Left lobe of liver (tissue), 2 donors: ENCODE results near the gene P4HTM. TPM values are rescaled to one million over a fixed set of nuclear protein-coding genes. Genes with fewer than 3 reads are reported as not detected.
"Not testable (repeated sequence)": the region's sequence is repeated elsewhere in the genome, so short reads cannot be mapped to it uniquely, and the experiment has no call there.

Experiments used
- ATAC-seq: fragments of 200-7000 bp; cut with Tn5 transposase; one replicate; pipeline ENCODE4 v1.9.1; 2020; ENCODE audit warnings: mild to moderate bottlenecking, moderate library complexity
- DNase-seq: peaks from one replicate; pipeline ENCODE4 v3.0.0-alpha.2; 2020; ENCODE audit warnings: low spot score
- total RNA-seq: library from RNA; stranded (reverse); gene quantifications from one replicate; pipeline ENCODE4 v1.2.1, GENCODE V29; 2021
- donor health status: DM: no; HTN: no; CAD: no; lungs with moderate emphysema.
- donor health status: DM: no; HTN: yes; CAD: no.

P4HTM gene
- total RNA-seq, 1 donor from 2014 or later, result 13.7 TPM

DNA sequence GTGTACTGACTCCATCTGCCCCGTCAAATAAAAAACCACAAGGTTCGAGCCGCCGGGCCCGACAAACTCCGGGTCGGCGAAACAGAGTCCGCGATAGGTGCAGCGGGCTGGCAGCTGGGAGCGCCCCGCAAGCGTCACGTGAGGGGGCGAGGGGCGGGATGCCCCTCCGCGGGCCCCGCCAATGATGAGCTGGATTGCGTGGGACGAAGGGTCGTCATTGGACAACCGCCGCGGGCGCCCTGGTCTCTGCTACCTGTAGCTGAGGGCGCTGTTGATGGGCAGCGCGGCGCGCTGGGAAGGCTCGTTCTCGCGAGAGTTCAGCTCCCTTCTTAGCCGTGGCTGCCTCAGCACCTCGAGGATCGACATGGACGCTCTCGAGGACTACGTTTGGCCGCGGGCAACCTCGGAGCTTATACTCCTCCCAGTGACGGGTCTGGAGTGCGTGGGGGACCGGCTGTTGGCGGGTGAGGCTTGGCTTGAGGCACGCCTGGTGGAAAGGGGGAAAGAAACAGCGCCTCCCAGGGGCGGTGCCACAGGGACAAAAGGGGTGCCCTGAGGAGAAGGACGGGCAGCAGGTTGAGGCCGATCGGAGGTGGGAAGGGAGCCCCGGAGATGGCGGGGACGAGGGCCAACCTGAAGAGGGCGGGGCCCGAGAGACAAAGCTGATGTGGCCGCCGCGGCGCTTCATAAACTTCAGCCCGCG is 17.2 kb downstream of the P4HTM start, which contains the start of gene WDR6:
Gene WDR6 (plus strand): TSS at position 324 of the 703 bp plus-strand sequence. CDS start 41 bp downstream, at position 365.
- DNase-seq (peak; percentile 98), ATAC-seq (peak; percentile 90)

DNA sequence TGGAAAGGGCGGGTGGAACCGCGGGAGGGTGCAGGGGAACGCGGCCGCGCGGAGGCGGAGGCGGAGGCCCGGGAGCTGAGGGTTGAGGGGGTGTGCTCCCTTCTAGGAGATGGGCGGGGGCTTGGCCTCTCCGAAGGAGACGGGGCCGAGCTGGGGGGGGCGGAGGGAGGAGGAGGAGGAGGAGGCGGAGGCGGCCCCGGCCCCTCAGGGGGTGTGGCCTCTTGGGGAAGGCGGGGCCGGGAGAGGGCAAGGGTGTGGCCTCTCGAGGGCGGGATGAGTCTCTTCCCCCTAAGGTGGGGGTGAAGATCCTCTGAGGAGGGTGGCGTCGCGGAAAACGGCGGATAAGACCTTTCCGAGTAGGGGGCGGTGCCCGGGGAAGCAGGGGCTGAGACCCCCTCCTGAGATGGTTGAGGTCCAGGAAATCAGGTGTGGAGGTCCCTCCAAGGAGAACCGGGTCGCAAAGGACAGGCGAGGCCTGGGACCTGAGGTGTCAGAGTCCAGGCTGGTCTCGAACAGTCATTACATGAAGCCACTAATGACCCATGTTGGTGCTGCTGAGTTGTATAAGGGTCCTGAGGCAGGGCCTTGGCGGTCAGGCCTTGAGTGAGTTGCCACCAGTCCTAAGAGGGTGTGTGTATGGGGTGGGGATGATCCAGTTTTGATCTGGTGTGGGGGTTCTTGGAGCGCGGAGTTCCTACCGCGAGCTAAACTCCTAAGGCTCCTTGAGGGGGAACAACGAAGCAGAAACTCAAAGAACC is 17.9 kb downstream of the P4HTM start:
- peak; percentile 81 for DNase-seq

DNA sequence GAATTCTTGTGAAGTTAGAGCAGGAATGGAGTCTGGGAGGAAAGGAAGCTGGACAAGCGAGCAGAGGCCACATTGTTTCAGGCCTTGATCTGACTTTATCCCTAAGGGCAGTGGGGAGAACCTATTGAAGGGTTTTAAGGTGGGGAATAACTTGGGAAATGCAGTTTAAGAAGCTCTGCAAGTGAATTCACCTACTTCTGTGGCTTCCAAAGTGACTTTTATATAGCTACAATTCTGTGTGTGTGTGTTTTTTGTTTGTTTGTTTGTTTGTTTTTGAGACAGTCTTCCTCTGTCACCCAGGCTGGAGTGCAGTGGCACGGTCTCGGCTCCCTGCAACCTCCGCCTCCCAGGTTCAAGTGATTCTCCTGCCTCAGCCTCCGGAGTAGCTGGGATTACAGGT is 18.6 kb downstream of the P4HTM start:
- not testable (repeated sequence) for ATAC-seq, DNase-seq

More for the DNA sequence above, 17.9 kb downstream of the P4HTM start:
- peak; percentile 71 for ATAC-seq

DNA sequence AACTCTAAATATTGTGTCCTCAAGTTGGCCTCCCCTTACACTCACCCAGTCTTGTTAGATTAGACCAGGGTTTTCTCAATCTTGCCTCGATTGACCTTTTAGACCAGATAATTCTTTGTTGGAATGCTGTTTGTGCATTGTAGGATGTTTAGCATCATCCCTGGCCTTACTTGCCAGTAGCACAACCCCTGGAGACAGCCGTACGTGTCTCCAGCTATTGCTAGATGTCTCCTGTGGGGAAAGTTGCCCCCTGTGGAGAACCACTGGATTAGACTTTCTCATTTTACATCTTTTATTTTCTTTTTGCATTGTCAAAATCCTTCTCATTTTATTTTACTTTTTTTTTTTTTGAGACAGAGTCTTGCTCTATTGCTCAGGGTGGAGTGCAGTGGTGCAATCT is 19.4 kb downstream of the P4HTM start:
- ATAC-seq, result no peak
- no peak for DNase-seq

DNA sequence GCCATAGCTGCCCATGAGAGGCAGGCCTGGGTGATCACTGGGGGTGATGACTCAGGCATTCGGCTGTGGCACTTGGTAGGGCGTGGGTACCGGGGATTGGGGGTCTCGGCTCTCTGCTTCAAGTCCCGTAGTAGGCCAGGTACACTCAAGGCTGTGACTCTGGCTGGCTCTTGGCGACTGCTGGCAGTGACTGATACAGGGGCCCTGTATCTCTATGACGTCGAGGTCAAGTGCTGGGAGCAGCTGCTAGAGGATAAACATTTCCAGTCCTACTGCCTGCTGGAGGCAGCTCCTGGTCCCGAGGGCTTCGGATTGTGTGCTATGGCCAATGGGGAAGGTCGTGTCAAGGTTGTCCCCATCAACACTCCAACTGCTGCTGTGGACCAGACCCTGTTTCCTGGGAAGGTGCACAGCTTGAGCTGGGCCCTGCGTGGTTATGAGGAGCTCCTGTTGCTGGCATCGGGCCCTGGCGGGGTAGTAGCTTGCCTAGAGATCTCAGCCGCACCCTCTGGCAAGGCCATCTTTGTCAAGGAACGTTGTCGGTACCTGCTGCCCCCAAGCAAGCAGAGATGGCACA is 22.5 kb downstream of the P4HTM start:
- no peak for DNase-seq
- no peak for ATAC-seq

DNA sequence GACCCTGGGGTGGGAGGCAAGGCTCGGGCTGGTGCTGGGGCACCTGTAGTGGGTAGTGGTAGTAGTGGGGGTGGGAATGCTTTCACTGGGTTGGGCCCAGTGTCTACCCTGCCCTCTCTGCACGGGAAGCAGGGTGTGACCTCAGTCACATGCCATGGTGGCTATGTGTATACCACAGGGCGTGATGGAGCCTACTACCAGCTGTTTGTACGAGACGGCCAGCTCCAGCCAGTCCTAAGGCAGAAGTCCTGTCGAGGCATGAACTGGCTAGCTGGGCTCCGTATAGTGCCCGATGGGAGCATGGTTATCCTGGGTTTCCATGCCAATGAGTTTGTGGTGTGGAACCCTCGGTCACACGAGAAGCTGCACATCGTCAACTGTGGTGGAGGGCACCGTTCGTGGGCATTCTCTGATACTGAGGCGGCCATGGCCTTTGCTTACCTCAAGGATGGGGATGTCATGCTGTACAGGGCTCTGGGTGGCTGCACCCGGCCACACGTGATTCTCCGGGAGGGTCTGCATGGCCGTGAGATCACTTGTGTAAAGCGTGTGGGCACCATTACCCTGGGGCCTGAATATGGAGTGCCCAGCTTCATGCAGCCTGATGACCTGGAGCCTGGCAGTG is 23.2 kb downstream of the P4HTM start:
- DNase-seq, result no peak
- no peak for ATAC-seq

DNA sequence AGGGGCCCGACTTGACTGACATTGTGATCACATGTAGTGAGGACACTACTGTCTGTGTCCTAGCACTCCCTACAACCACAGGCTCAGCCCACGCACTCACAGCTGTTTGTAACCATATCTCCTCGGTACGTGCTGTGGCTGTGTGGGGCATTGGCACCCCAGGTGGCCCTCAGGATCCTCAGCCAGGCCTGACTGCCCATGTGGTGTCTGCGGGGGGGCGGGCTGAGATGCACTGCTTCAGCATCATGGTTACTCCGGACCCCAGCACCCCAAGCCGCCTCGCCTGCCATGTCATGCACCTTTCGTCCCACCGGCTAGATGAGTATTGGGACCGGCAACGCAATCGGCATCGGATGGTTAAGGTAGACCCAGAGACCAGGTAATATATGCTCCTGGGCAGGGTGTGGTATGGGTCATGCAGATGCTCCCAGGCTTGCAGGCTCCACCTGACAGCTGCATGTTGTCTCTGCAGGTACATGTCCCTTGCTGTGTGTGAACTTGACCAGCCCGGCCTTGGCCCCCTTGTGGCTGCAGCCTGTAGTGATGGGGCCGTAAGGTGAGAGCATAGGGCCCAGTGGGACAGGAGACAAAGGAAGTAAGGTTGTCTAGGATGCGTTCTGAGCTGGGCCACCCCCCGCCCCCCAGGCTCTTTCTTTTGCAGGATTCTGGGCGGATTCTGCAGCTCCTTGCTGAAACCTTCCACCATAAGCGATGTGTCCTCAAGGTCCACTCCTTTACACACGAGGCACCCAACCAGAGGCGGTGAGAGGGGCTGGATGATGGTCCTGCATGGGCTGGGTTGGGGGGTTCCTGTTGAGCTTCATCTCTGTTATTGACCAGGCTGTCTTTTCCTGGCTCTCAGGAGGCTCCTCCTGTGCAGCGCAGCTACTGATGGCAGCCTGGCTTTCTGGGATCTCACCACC is 24.0 kb downstream of the P4HTM start:
- ATAC-seq, result peak; percentile 68
- DNase-seq, result peak; percentile 66

DNA sequence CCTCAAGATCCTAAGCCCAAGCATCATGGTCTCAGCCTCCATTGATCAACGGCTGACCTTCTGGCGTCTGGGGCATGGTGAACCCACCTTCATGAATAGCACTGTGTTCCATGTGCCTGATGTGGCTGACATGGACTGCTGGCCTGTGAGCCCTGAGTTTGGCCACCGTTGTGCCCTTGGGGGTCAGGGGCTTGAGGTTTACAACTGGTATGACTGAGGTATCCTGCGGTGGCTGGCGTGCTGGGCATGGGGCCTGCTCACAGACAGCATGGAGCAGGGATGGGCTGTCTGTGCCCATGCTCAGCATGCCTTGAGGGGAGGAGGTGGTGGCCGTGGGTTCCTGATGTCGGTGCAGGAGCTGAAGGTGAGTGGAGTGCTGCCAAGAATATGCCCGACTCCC is 25.0 kb downstream of the P4HTM start:
- no peak for DNase-seq

DNA sequence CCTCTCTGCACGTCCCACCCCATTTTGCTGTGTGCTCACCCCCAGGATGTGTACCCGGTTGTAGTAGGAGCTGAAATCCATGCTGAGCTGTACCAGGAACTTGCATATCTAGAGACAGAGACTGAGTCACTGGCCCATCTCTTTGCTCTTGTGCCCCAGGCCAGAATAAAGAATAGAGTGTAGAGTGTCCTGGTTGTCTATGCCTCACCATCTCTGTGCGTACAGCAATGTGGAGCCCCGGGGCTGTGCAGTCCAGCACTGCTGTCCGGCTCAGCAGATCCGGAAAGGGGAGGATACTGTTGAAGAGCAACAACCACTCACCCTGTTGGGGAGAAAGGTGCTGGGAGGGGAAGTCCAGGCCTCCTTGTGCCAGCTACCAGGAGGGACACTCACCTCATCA is 25.7 kb downstream of the P4HTM start:
- DNase-seq, result no peak

More for the DNA sequence above, 25.0 kb downstream of the P4HTM start:
- ATAC-seq, result no peak

DNA sequence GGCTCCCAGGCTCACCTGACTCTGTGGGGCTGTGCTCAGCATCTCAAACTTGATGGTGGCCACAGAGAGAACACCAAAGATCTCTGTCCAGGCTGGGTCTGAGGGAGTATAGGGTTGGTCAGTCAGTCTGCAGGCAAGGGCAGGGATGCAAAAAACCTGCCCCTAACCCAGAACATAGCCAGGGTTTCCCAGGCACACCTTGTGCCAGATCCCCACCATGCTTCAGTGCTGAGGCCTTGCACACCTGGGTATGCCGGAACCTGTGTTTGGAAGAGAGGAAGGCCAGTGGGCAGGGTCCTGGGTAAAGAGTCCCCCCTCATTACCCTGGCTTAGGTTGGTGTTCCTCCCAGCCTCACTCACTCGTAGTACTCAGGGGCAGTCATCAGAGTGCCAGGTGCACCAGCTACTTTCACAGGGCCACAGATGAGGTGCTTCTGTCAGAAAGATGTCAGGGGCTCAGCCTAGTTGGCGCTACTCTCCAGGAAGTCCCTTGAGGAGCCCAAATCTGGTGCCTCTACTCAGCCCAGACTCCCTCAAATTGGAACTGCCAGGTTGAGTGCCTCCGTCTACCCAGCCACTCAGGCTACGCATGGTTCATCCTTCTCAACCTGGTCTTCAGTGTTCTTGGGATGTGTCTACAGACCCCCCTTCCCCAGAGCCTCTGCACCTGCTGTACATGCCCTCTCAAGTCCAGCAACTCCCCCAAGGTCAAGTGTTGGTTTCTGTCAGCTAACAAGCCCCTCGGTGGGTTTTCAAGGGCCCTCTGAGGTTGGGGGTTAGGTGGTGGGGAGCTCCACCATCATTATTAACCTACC is 26.6 kb downstream of the P4HTM start:
- ATAC-seq, result no peak
- DNase-seq, result no peak

More for the DNA sequence above, 25.7 kb downstream of the P4HTM start:
- no peak for ATAC-seq

DNA sequence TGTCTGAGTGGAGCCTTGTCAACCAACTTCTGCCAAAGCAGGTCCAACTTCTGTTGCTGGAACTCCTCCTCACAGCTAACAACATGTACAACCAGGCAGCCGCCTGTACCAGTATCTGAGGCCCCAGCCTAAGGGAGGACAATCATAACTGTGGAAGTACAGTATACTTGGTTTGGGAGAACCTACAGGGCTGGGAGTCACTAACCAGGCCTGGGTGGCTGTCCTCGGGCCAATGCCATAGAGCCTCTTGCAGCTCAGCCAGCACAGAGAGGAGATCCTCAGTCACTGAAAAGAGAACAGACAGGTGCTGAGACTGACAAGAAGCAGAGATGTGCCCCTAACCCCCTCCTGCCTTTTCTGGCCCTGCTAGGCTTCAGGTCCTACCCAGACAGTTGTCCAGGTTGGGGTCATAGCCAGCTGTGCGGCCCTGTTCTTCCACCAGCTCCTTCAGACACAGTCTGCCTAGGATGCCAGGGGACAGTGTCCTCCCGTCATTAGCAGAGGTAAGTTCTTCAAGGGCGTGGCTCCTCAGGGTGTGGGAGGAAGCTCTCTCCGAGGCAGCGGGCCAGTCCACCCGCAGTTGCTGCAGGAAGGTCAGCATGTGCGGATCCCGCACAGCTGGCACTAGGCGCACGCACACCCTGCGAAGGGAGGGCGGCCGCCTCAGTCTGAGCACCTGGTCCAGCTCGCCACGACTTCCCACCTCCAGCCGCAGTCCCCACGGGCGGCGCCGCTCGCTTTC is 27.4 kb downstream of the P4HTM start:
- ATAC-seq (no peak), DNase-seq (no peak)

DNA sequence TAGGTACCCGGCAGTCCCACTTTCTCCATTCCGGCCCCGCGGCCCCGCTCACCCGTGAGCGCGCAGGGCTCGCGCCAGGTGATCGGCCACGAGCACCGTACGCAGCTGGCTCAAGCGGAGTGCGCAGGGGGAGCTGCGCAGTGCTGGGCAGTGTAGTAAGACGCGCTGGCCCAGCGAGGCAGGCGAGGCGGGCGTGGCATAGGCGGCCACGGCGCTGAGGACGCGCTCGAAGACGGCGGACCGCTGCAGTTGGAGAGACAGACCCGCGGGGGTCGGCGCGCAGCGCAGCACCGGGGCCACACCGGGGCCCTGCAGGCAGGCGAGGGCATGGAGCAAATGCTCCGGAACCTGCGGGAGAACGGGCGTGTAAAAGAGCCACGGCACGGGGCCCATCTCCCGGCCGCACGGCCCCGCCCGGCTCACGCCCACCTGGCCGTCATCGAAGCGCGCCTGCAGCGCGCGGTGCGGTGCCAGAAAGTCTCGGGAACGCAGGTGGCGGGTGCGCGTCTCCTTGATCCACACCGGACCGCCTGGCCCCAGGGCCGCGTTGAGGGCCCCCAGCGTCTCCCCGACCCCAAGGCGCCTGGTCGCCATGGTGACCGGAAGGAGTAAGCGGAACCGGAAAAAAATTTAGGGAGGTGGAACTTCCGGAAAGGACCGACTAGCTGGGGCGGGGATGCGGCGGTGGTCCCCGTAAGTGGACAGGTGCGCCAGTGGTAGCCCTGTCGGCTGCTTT is 28.1 kb downstream of the P4HTM start, which contains the start of gene DALRD3:
Gene DALRD3 (minus strand): TSS at position 610 of the 736 bp plus-strand sequence. CDS start 16 bp downstream, at position 594.
- DNase-seq (peak; percentile 75), ATAC-seq (peak; percentile 15)

DNA sequence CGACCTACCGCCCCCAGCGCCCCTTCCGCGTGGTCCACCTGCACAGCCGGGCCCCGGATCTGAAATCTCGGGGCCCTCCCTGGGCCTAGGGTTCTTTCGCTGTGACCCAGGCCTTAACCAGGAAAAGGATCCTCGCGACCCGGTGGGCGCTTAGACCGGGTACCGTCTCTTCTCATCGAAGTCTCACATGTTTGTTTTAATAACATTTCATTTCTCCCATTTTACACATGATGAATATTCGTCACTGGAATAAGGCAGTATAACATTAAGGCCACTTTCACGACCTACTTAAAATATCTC is 28.6 kb downstream of the P4HTM start:
- ATAC-seq (no peak), DNase-seq (no peak)

DNA sequence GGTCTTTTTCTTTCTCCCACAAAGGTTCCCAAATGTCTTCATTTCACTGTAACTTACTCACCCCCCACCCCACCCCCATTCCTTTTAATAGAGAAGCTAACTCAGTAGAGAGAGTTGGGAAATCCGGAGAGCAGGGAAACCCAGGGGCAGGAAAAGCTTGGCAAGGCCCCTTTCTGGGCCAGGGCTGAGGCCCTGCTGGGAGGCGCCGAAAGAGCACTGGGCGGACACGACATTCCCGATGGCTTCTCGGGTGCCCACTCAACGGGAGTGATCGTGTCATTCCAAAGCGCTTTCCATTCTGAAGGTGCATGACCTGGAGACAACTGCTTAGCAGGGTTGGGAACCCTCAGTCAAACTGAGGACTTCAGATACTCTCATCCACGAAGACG is 29.9 kb downstream of the P4HTM start:
- DNase-seq (no peak), ATAC-seq (no peak)

DNA sequence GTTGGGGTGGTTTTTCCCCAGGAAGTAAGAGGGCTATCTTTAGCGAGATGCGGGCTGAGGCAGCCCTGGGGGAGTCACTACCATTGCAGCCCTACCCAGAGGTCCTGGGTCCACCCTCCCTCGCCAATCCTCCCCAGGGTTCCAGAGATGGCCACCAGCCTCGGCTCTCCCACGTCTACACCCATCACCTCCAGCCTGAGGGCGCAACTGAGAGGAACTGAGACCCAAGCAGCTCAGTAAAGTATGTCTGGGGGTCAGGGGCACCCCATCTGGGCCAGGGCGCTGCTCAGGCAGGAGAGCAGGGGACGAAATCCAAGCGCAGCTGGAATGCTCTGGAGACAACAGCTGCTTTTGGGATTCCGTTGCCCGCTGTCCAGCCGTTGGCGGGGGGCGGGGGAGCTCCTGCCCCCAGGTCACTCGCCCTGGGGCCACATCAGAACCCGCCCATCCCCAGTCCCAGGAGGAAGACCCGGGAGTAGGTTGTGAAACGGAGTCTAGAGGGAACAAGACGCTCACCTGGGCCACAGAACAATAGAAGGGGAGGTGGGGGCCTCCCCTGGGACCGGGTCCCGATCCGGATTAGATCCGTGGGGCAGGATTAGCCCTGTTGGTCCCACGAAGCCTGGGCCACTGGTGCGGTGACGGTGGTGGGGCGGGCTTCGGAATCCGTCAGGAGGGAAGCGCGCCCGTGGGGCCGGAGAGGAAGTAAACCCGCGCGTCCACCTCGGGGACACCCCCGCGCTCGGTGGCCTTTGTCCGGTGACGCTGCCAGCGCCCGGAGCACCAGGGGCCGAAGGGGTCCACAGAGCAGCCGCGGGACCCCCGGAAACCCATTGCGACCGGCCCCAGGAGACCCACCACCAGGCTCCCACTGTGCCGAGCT is 30.5 kb downstream of the P4HTM start:
- DNase-seq (peak; percentile 72), ATAC-seq (peak; percentile 15)

DNA sequence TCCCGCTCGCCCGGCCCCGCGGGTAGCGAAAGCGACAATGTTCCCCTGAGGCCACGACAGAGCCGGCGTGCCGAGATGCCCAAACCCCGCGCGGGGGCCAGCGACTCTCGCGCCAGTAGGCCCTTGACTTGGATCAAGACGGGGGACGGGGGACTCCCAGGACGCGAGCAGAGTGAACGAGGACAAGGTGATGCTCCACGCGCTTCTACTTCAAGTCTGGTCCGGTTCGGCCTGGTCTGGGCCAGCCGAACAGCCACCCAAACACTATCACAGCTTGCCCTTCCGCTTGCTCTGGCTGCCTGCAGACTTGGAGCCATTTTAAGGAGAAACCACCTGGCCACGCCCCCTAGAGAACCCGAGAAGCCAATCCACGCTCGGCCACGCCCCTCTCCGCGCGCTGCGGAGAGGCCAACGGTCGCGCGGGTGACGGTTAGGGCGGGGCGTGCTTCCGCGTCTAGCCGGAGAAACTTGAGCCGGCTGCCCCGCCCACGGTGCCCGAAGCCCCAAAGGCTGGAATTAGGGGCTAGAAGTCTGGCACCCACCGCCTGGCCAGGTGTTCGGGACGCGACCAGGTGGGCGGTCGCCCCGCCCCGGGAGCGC is 31.3 kb downstream of the P4HTM start:
- ATAC-seq (peak; percentile 82), DNase-seq (peak; percentile 99)
